Naive thymus-derived CD4-positive, alpha-beta T cell (primary cell): ENCODE measurements around the gene QRFP. TPM values are rescaled to one million over a fixed set of nuclear protein-coding genes. Genes with fewer than 3 reads are reported as not detected.
"Not testable (repeated sequence)": the region's sequence is repeated elsewhere in the genome, so short reads cannot be mapped to it uniquely, and the experiment has no call there.

Source experiments
- ATAC-seq: fragments of 150-1000 bp; cut with Tn5 transposase; 2 replicates; pipeline ENCODE4 v1.10.0; 2021; ENCODE audit warnings: mild to moderate bottlenecking, moderate library complexity
- CTCF ChIA-PET: fragments of 350-600 bp; sonication (Branson Sonifier 250); formaldehyde crosslinking; loops from one replicate; lab custom pipeline; 2021; ENCODE audit warnings: antibody characterized with exemption; lab: Charles Lee
- POLR2A ChIA-PET: fragments of 350-600 bp; sonication (Branson Sonifier 250); formaldehyde crosslinking; loops from one replicate; lab custom pipeline; 2021; ENCODE audit warnings: antibody characterized with exemption, inconsistent platforms; lab: Charles Lee
- DNase-seq, 9 donors: peaks; one replicate each; pipeline versions ENCODE4 v3.0.0 to v3.0.0-alpha.2; 2020 to 2022; ENCODE audit warnings: mixed read lengths in 1 of 9
- H3K27ac ChIP-seq: one replicate; pipeline ENCODE4 v1.7.0; 2013; ENCODE audit warnings: mild to moderate bottlenecking, low read depth, low read length, moderate library complexity
- H3K27me3 ChIP-seq, 2 donors: one replicate each; pipeline ENCODE4 v1.7.0; 2013; ENCODE audit warnings: low read length in 2 of 2, mild to moderate bottlenecking in 2 of 2, moderate library complexity in 2 of 2; ENCODE audit not compliant: control insufficient read depth in 2 of 2, insufficient read depth in 2 of 2
- H3K36me3 ChIP-seq, 3 experiments: 1 replicate in 2 of 3; 2 replicates in 1 of 3; pipeline ENCODE4 v1.7.0; 2013; ENCODE audit warnings: low read length in 3 of 3, mild to moderate bottlenecking in 3 of 3, moderate library complexity in 1 of 3; ENCODE audit not compliant: insufficient read depth in 3 of 3, control insufficient read depth in 2 of 3
- H3K4me1 ChIP-seq, 2 donors: one replicate each; pipeline ENCODE4 v1.7.0; 2013; ENCODE audit warnings: low read length in 2 of 2, mild to moderate bottlenecking in 2 of 2, moderate library complexity in 1 of 2; ENCODE audit not compliant: control insufficient read depth in 2 of 2, insufficient read depth in 2 of 2
- H3K4me3 ChIP-seq: 2 replicates; pipeline ENCODE4 v1.7.0; 2013; ENCODE audit warnings: mild to moderate bottlenecking, low read length
- H3K9me3 ChIP-seq, 3 experiments: 1 replicate in 2 of 3; 2 replicates in 1 of 3; pipeline ENCODE4 v1.7.0; 2013; ENCODE audit warnings: low read length in 3 of 3; ENCODE audit not compliant: control insufficient read depth in 2 of 3
- H3K27ac Mint-ChIP-seq, 9 donors: one replicate each; pipeline ENCODE4 v1.8.0; 2020 to 2022; ENCODE audit warnings: mixed read lengths in 9 of 9, mild to moderate bottlenecking in 8 of 9, moderate library complexity in 5 of 9, inconsistent platforms in 2 of 9
- H3K27me3 Mint-ChIP-seq, 5 donors: one replicate each; pipeline ENCODE4 v1.8.0; 2021 to 2022; ENCODE audit warnings: mixed read lengths in 5 of 5, mild to moderate bottlenecking in 1 of 5
- H3K36me3 Mint-ChIP-seq, 5 donors: one replicate each; pipeline ENCODE4 v1.8.0; 2020 to 2022; ENCODE audit warnings: mixed read lengths in 5 of 5, mild to moderate bottlenecking in 3 of 5, inconsistent platforms in 1 of 5
- H3K4me1 Mint-ChIP-seq, 7 donors: one replicate each; pipeline ENCODE4 v1.8.0; 2020 to 2022; ENCODE audit warnings: mixed read lengths in 7 of 7, mild to moderate bottlenecking in 3 of 7, inconsistent platforms in 1 of 7
- H3K4me3 Mint-ChIP-seq, 10 donors: one replicate each; pipeline ENCODE4 v1.8.0; 2020 to 2022; ENCODE audit warnings: mild to moderate bottlenecking in 10 of 10, mixed read lengths in 10 of 10, moderate library complexity in 6 of 10, inconsistent platforms in 2 of 10
- H3K9me3 Mint-ChIP-seq, 11 donors: one replicate each; pipeline ENCODE4 v1.8.0; 2020 to 2022; ENCODE audit warnings: mixed read lengths in 11 of 11, mild to moderate bottlenecking in 4 of 11, inconsistent platforms in 1 of 11, moderate library complexity in 1 of 11
- intact Hi-C, 2 donors: fragments of 100-400 bp; cut with micrococcal nuclease; formaldehyde crosslinking; loops; one replicate each; pipeline ENCODE4 v1.15.1; 2023
- polyA plus RNA-seq, 2 donors: library from polyadenylated mRNA; unstranded; fragments of 300-500 nt; fragmentation: Illumina TruSeq; gene quantifications; one replicate each; pipeline ENCODE4 v1.2.3, GENCODE V29; 2021
- total RNA-seq, 6 experiments: library from RNA in 5 of 6; stranded (reverse) in 5 of 6; gene quantifications; 1 replicate in 5 of 6; 2 replicates in 1 of 6; pipeline ENCODE4 v1.2.3 and lab custom pipeline; 2021 to 2026

The QRFP gene
- total and polyA plus RNA-seq, 7 experiments from 2014 or later, result not detected

GRCh38 chr9:130913599-130914416, 17.2 kb upstream of the QRFP start:
- ChIA-PET CTCF (no interaction called here), POLR2A (no interaction called here)
- H3K27me3 ChIP-seq, result no peaks in the 10 kb centered on the region
- DNase-seq (no peak), ATAC-seq (no peak)
- Mint-ChIP-seq H3K9me3 (no peaks in the 10 kb centered on the region), H3K4me1 (peaks cover 0 to 4% (median 0%) of the 10 kb centered on the region in 7 donors), H3K4me3 (no peak overlapping the region), H3K27me3 (peaks cover 0 to 6% (median 0%) of the 10 kb centered on the region in 5 donors), H3K27ac (no peak overlapping the region), H3K36me3 (no peaks in the 10 kb centered on the region)
- no peaks in the 10 kb centered on the region for H3K36me3 ChIP-seq
- H3K4me3 ChIP-seq, result no peak overlapping the region
- no peak overlapping the region for H3K27ac ChIP-seq
- intact Hi-C loops, result no loop called here
- no peaks in the 10 kb centered on the region for H3K9me3 ChIP-seq
- H3K4me1 ChIP-seq, result no peaks in the 10 kb centered on the region

- no peak overlapping the region for H3K4me3 Mint-ChIP-seq
- Histone ChIP-seq H3K4me1 (no peaks in the 10 kb centered on the region), H3K27ac (no peak overlapping the region), H3K4me3 (no peak overlapping the region), H3K27me3 (no peaks in the 10 kb centered on the region), H3K36me3 (no peaks in the 10 kb centered on the region), H3K9me3 (no peaks in the 10 kb centered on the region)
- ChIA-PET POLR2A (no interaction called here), CTCF (no interaction called here)
- ATAC-seq, result no peak
- no peak overlapping the region for H3K27ac Mint-ChIP-seq
- intact Hi-C loops, result no loop called here
- H3K4me1 Mint-ChIP-seq, result peaks cover 0 to 4% (median 0%) of the 10 kb centered on the region in 7 donors
- H3K9me3 Mint-ChIP-seq, result no peaks in the 10 kb centered on the region
- no peaks in the 10 kb centered on the region for H3K36me3 Mint-ChIP-seq
- no peak for DNase-seq
- peaks cover 0 to 6% (median 0%) of the 10 kb centered on the region in 5 donors for H3K27me3 Mint-ChIP-seq
Measured at GRCh38 chr9:130912932-130913598, 16.5 kb upstream of the QRFP start.

- intact Hi-C loops, result no loop called here
- Mint-ChIP-seq H3K4me1 (peaks cover 0 to 4% (median 0%) of the 10 kb centered on the region in 7 donors), H3K27ac (no peak overlapping the region), H3K36me3 (no peaks in the 10 kb centered on the region), H3K27me3 (peaks cover 0 to 3% (median 0%) of the 10 kb centered on the region in 5 donors), H3K4me3 (no peak overlapping the region), H3K9me3 (no peaks in the 10 kb centered on the region)
- DNase-seq, result no peak
- H3K4me3 ChIP-seq, result no peak overlapping the region
- no peak for ATAC-seq
- no peaks in the 10 kb centered on the region for H3K4me1 ChIP-seq
- no peaks in the 10 kb centered on the region for H3K9me3 ChIP-seq
- ChIA-PET CTCF (no interaction called here), POLR2A (no interaction called here)
- no peaks in the 10 kb centered on the region for H3K27me3 ChIP-seq
- H3K36me3 ChIP-seq, result no peaks in the 10 kb centered on the region
- H3K27ac ChIP-seq, result no peak overlapping the region
Measured at GRCh38 chr9:130911254-130912049, 14.8 kb upstream of the QRFP start.

- H3K27ac ChIP-seq, intact Hi-C loops, H3K36me3 Mint-ChIP-seq, H3K9me3 Mint-ChIP-seq, H3K4me3 ChIP-seq, H3K27me3 ChIP-seq, H3K36me3 ChIP-seq, CTCF ChIA-PET, POLR2A ChIA-PET, H3K9me3 ChIP-seq, H3K4me3 Mint-ChIP-seq, H3K4me1 ChIP-seq, H3K4me1 Mint-ChIP-seq, DNase-seq, H3K27me3 Mint-ChIP-seq, H3K27ac Mint-ChIP-seq, ATAC-seq: not testable (repeated sequence)
Measured at GRCh38 chr9:130910670-130911069, 14.1 kb upstream of the QRFP start.

- H3K27me3 ChIP-seq, CTCF ChIA-PET, intact Hi-C loops, H3K4me3 ChIP-seq, H3K27ac ChIP-seq, H3K36me3 Mint-ChIP-seq, DNase-seq, H3K4me3 Mint-ChIP-seq, H3K9me3 ChIP-seq, H3K27me3 Mint-ChIP-seq, H3K9me3 Mint-ChIP-seq, H3K27ac Mint-ChIP-seq, H3K4me1 Mint-ChIP-seq, H3K36me3 ChIP-seq, POLR2A ChIA-PET, ATAC-seq, H3K4me1 ChIP-seq: not testable (repeated sequence)
Measured at GRCh38 chr9:130910041-130910440, 13.4 kb upstream of the QRFP start.

GRCh38 chr9:130908878-130909355, 12.3 kb upstream of the QRFP start:
- ATAC-seq (no peak), DNase-seq (no peak)
- Histone ChIP-seq H3K27me3 (no peaks in the 10 kb centered on the region), H3K27ac (no peak overlapping the region), H3K36me3 (no peaks in the 10 kb centered on the region), H3K4me1 (no peaks in the 10 kb centered on the region), H3K9me3 (no peaks in the 10 kb centered on the region), H3K4me3 (no peak overlapping the region)
- ChIA-PET CTCF (no interaction called here), POLR2A (no interaction called here)
- H3K4me3 Mint-ChIP-seq, result no peak overlapping the region
- peaks cover 0 to 4% (median 0%) of the 10 kb centered on the region in 7 donors for H3K4me1 Mint-ChIP-seq
- H3K9me3 Mint-ChIP-seq, result no peaks in the 10 kb centered on the region
- no peak overlapping the region for H3K27ac Mint-ChIP-seq
- H3K36me3 Mint-ChIP-seq, result no peaks in the 10 kb centered on the region
- intact Hi-C loops, result no loop called here
- H3K27me3 Mint-ChIP-seq, result peaks cover 0 to 3% (median 0%) of the 10 kb centered on the region in 5 donors
